HG03108 (cell line): Measurements from ENCODE around the gene MATCAP1.

ENCODE experiments used
- ATAC-seq: cut with Tn5 transposase; IDR thresholded peaks from one replicate; pipeline ENCODE4 v1.9.1; 2021; ENCODE audit warnings: moderate library complexity; ENCODE audit not compliant: unreplicated experiment

MATCAP1 gene

GRCh38 chr16:67208154-67208896 lies 24.6 kb upstream of the MATCAP1 start:
- no peak for ATAC-seq

- no peak for ATAC-seq
Observed at GRCh38 chr16:67207249-67208091, 23.7 kb upstream of the MATCAP1 start.

DNA sequence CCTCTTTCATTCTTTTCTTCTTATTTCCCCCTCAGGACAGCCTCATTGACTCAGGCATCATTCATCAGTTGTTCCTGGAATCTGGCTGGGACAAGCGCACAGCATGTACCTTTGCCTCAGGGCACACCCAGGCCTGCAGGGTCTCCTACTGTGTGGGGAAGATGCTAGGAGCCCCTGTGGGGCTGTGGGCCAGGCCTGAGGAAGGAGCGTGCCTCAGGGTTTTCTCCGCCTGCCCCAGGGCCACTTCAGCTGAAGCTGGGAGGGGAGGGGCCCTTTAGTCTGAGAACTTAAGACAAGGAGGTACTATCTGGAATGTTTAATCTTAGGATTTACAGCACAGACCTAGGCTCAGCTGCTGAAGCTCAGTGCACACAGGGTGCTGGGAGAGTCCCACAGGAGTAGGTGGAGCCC lies 23.1 kb upstream of the MATCAP1 start:
- ATAC-seq = no peak

- ATAC-seq = no peak
Observed at GRCh38 chr16:67206129-67206837, 22.5 kb upstream of the MATCAP1 start.

GRCh38 chr16:67204076-67204475 lies 20.3 kb upstream of the MATCAP1 start:
- ATAC-seq = no peak

- ATAC-seq = no peak
Observed at GRCh38 chr16:67202956-67203493, 19.3 kb upstream of the MATCAP1 start.

- ATAC-seq = no peak
Observed at GRCh38 chr16:67202426-67202825, 18.7 kb upstream of the MATCAP1 start.

- ATAC-seq = no peak
Observed at GRCh38 chr16:67201411-67202345, 17.9 kb upstream of the MATCAP1 start.

DNA sequence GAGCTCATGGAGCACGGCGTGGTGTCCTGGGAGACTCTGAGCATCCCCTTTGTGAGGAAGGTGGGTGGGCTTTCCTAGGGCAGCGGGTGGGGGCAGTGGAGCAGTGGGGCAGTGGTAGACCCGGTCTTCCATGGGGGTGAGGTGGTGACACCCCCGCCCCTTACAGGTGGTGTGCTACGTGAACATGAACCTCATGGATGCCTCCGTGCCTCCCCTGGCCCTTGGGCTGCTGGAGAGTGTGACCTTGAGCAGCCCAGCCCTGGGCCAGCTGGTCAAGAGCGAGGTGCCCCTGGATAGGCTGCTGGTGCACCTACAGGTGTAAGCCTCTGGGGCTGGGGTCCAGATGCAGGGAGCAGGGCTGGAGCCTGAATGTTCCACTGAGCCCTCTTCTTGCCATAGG lies 16.7 kb upstream of the MATCAP1 start:
- no peak for ATAC-seq

GRCh38 chr16:67199808-67200198 lies 16.0 kb upstream of the MATCAP1 start:
- ATAC-seq = no peak

DNA sequence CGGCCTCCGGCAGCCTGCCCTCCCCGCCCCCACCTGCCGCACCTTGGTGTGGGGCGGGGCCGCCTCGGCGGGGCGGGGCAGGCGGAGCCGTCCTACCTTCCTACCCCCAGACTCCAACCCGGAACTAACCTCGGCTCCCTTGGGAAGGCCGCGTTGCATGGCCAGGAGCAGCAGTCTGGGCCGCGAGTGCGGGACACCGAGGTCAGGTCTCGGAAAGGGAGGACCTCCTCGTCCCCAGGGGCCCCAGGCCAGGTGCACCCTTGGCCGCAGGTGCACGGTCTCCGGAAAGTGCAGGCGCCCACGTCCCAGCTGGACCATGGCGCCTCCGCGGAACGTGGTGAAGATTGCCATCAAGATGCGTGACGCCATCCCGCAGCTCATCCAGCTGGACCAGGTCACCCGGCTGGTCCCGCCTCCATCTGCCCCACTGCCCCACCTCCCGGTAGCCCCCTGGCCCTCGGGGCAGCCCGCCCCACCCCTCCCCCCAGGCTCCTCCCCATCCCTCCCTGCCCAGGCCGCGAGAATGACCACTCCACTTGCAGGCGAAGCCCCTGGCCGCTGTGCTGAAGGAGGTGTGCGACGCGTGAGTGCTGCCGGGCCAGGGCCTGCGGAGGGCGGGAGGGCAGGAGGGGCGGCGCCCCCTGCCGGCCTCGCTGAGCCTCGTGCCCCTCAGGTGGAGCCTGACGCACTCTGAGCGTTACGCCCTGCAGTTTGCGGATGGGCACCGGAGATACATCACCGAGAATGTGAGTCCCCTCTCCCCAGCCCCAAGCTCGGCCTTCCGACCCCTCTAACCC lies 15.4 kb upstream of the MATCAP1 start, which contains the start of gene ELMO3:
ELMO3 (plus strand) TSS at position 121 of the 797 bp plus-strand sequence; CDS start at position 317, 196 bp downstream.
- no peak for ATAC-seq

DNA sequence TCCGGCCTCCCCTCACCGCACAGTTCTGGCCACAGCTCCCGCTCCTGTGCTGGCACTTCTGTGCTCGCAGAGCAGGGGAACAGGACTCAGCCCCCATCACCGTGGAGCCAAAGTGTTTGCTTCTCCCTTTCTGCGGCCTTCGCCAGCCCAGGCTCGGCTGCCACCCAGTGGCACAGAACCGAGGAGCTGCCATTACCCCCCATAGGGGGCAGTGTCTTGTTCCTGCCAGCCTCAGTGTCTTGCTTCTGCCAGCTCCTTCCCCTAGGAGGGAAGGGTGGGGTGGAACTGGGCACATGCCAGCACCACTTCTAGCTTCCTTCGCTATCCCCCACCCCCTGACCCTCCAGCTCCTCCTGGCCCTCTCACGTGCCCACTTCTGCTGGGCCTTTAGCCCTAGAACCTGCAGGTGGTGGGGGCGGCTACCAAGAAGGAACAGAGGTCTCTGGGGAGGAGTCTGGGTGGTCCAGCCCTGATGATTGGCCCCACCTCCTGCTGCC lies 14.5 kb upstream of the MATCAP1 start:
- ATAC-seq = no peak

GRCh38 chr16:67197704-67198103 lies 13.9 kb upstream of the MATCAP1 start:
- ATAC-seq = no peak

GRCh38 chr16:67196881-67197280 lies 13.1 kb upstream of the MATCAP1 start:
- ATAC-seq = no peak

- no peak for ATAC-seq
Observed at GRCh38 chr16:67195676-67196075, 11.9 kb upstream of the MATCAP1 start.

DNA sequence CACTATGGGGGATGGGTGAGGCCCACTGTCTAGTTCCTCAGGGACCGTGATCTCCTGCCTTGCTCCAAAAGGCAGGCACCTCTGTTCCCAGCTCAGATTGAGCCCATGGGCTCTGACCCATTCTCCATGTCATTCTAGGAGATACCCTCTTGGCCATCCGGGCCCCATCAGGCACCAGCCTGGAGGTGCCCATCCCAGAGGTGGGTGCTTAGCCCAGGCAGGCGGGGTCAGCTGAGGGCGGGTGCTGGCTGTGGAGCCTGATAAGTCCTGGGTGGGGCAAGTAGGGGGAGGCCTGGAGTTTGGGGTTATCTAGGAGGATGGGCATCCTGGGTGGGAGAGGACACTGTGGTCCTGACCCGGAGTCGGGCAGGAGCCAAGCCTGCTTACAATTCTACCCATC lies 10.5 kb upstream of the MATCAP1 start:
- no peak for ATAC-seq

- no peak for ATAC-seq
Observed at GRCh38 chr16:67193536-67193935, 9.8 kb upstream of the MATCAP1 start.

DNA sequence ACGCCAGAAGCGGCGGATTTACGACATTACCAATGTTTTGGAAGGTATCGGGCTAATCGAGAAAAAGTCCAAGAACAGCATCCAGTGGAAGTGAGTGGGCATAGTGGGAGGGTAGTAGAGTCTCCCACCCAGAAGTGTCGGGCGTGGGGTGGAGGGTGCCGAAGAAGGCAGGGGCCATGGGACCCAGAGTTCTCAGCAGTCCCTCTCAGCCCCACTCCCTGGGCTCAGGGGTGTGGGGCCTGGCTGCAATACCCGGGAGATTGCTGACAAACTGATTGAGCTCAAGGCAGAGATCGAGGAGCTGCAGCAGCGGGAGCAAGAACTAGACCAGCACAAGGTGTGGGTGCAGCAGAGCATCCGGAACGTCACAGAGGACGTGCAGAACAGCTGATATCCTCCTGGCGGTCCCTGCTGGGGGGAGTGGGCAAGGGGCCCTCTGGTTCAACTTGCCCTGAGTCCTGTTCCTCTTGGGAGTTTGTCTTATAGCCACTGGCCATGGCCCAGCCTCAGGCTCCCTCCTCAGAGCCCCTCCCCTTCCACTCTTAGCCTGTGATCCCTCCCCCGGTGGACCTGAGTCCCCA lies 9.1 kb upstream of the MATCAP1 start:
- ATAC-seq = no peak
